Measurements from ENCODE around the gene TRIM63. TPM values are rescaled to one million over a fixed set of nuclear protein-coding genes. Genes with fewer than 3 reads are reported as not detected.

The TRIM63 gene
- total RNA-seq, 1 experiment from 2014 or later: not detected

GRCh38 chr1:26059906-26060305 is 7.5 kb downstream of the TRIM63 start:
- DNase-seq: no peak
- H3K36me3 ChIP-seq (ENCODE audit: insufficient read depth, low read length): no peaks in the 10 kb centered on the region
- H3K4me1 ChIP-seq (ENCODE audit: low read length): no peaks in the 10 kb centered on the region
- H2AFZ ChIP-seq (ENCODE audit: low read length): no peak overlapping the region
- H3K4me3 ChIP-seq (ENCODE audit: low read length): no peak overlapping the region
- H4K20me1 ChIP-seq (ENCODE audit: insufficient read depth, low read depth, low read length): no peaks in the 10 kb centered on the region
- no peaks in the 10 kb centered on the region for H3K9me2 ChIP-seq (replicated peaks; ENCODE audit: insufficient read depth, low read length)
- no peak overlapping the region for H3K27ac ChIP-seq (ENCODE audit: low read length)
- no peaks in the 10 kb centered on the region for H3K27me3 ChIP-seq (ENCODE audit: low read length)
- no peaks in the 10 kb centered on the region for H3K9me3 ChIP-seq (ENCODE audit: low read length)
- H3K4me2 ChIP-seq (ENCODE audit: low read depth, low read length, poor library complexity, severe bottlenecking): no peak overlapping the region
- H3K79me2 ChIP-seq (ENCODE audit: low read length): no peaks in the 10 kb centered on the region
- H3K9ac ChIP-seq (ENCODE audit: low read length): no peak overlapping the region

DNA sequence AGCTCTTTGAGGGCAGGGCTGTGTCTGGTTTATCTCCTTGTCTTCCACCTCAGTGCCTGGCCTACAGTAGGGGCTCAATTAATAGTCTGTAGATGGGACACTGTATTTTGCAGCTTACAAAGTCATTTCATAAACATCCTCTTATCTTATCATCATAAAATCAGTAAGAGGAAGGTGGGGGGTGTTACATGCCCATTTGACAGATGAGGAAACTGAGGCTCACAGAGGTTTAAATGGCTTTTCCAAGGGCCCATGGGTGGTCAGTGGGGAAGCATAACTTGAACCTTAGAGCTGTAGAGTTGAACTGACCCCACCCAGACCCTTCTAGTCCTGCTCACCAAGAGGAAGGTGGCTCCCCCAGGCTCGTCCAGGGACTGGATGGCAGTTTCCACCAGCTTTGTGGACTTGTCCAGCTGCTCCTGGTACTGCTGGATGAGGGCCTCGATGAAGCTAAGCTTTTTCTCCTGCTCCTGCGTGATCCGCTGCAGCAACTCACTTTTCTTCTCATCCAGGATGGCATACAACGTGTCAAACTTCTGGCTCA is 9.3 kb downstream of the TRIM63 start:
- no peaks in the 10 kb centered on the region for H3K36me3 ChIP-seq (ENCODE audit: insufficient read depth, low read length)
- H3K27me3 ChIP-seq (ENCODE audit: low read length): no peaks in the 10 kb centered on the region
- no peak for DNase-seq
- H2AFZ ChIP-seq (ENCODE audit: low read length): no peak overlapping the region
- H4K20me1 ChIP-seq (ENCODE audit: insufficient read depth, low read depth, low read length): no peaks in the 10 kb centered on the region
- H3K9me2 ChIP-seq (replicated peaks; ENCODE audit: insufficient read depth, low read length): no peaks in the 10 kb centered on the region
- no peaks in the 10 kb centered on the region for H3K79me2 ChIP-seq (ENCODE audit: low read length)
- no peaks in the 10 kb centered on the region for H3K9me3 ChIP-seq (ENCODE audit: low read length)
- no peak overlapping the region for H3K4me2 ChIP-seq (ENCODE audit: low read depth, low read length, poor library complexity, severe bottlenecking)
- no peak overlapping the region for H3K9ac ChIP-seq (ENCODE audit: low read length)
- H3K4me3 ChIP-seq (ENCODE audit: low read length): no peak overlapping the region
- H3K4me1 ChIP-seq (ENCODE audit: low read length): no peaks in the 10 kb centered on the region
- no peak overlapping the region for H3K27ac ChIP-seq (ENCODE audit: low read length)

DNA sequence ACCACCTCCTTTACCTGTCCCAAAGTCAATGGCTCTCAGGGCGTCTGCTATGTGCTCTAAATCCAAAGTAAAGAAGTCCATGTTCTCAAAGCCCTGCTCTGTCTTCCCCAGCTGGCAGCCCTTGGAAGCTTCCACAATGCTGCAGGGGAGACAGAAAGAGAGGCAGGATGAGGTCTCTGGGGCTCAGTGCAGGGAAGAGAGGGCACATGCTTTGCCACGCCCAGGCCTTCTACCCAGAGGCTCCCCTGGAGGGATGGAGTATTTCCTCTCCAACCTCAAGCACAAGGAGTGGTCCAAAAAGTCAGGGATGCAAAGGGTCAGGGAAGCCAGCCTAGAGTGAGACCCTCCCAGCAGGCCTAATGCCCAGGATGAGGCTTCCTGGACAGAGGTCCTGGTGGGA is 10.2 kb downstream of the TRIM63 start:
- Histone ChIP-seq H3K4me3 (ENCODE audit: low read length) (no peak overlapping the region), H2AFZ (ENCODE audit: low read length) (no peak overlapping the region), H3K27ac (ENCODE audit: low read length) (no peak overlapping the region), H3K9me2 (replicated peaks; ENCODE audit: insufficient read depth, low read length) (no peaks in the 10 kb centered on the region), H3K36me3 (ENCODE audit: insufficient read depth, low read length) (no peaks in the 10 kb centered on the region), H3K79me2 (ENCODE audit: low read length) (no peaks in the 10 kb centered on the region), H3K4me2 (ENCODE audit: low read depth, low read length, poor library complexity, severe bottlenecking) (no peak overlapping the region), H3K27me3 (ENCODE audit: low read length) (no peaks in the 10 kb centered on the region), H3K4me1 (ENCODE audit: low read length) (no peaks in the 10 kb centered on the region), H3K9ac (ENCODE audit: low read length) (no peak overlapping the region), H4K20me1 (ENCODE audit: insufficient read depth, low read depth, low read length) (no peaks in the 10 kb centered on the region), H3K9me3 (ENCODE audit: low read length) (no peaks in the 10 kb centered on the region)
- DNase-seq: no peak

GRCh38 chr1:26055041-26055440 is 12.4 kb downstream of the TRIM63 start:
- Histone ChIP-seq H3K27me3 (ENCODE audit: low read length) (no peaks in the 10 kb centered on the region), H4K20me1 (ENCODE audit: insufficient read depth, low read depth, low read length) (no peaks in the 10 kb centered on the region), H3K9me3 (ENCODE audit: low read length) (no peaks in the 10 kb centered on the region), H3K79me2 (ENCODE audit: low read length) (no peaks in the 10 kb centered on the region), H3K27ac (ENCODE audit: low read length) (no peak overlapping the region), H3K4me1 (ENCODE audit: low read length) (no peaks in the 10 kb centered on the region), H3K36me3 (ENCODE audit: insufficient read depth, low read length) (no peaks in the 10 kb centered on the region), H2AFZ (ENCODE audit: low read length) (no peak overlapping the region), H3K9me2 (replicated peaks; ENCODE audit: insufficient read depth, low read length) (no peaks in the 10 kb centered on the region), H3K9ac (ENCODE audit: low read length) (no peak overlapping the region), H3K4me3 (ENCODE audit: low read length) (no peak overlapping the region), H3K4me2 (ENCODE audit: low read depth, low read length, poor library complexity, severe bottlenecking) (no peak overlapping the region)
- no peak for DNase-seq

GRCh38 chr1:26053718-26054560 is 13.5 kb downstream of the TRIM63 start:
- H3K9me2 ChIP-seq (replicated peaks; ENCODE audit: insufficient read depth, low read length): no peaks in the 10 kb centered on the region
- no peak overlapping the region for H3K4me2 ChIP-seq (ENCODE audit: low read depth, low read length, poor library complexity, severe bottlenecking)
- H2AFZ ChIP-seq (ENCODE audit: low read length): no peak overlapping the region
- no peaks in the 10 kb centered on the region for H3K27me3 ChIP-seq (ENCODE audit: low read length)
- H3K4me1 ChIP-seq (ENCODE audit: low read length): no peaks in the 10 kb centered on the region
- no peak overlapping the region for H3K27ac ChIP-seq (ENCODE audit: low read length)
- H3K79me2 ChIP-seq (ENCODE audit: low read length): no peaks in the 10 kb centered on the region
- no peak overlapping the region for H3K9ac ChIP-seq (ENCODE audit: low read length)
- H3K4me3 ChIP-seq (ENCODE audit: low read length): no peak overlapping the region
- H3K9me3 ChIP-seq (ENCODE audit: low read length): no peaks in the 10 kb centered on the region
- H4K20me1 ChIP-seq (ENCODE audit: insufficient read depth, low read depth, low read length): no peaks in the 10 kb centered on the region
- H3K36me3 ChIP-seq (ENCODE audit: insufficient read depth, low read length): no peaks in the 10 kb centered on the region
- DNase-seq: no peak

DNA sequence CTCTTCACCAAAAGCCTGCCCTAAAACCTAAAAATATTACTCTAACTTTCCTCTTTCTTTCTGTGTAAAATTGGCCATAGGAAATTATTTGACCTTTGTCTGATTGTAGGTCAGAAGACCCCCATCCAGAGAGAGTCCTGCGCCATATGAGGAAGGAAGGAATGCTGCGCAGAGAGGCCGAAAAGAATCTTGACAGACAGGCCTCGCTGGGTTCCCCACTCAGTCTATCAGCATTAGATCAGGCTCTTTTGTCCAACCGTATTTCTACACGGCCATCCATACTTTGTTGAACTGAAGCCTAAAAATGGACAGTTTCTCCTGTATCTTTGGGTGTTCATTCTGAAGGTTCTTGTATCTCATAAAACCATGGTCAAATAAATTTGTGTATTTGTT is 17.2 kb downstream of the TRIM63 start:
- Histone ChIP-seq H3K27me3 (ENCODE audit: low read length) (no peaks in the 10 kb centered on the region), H3K4me3 (ENCODE audit: low read length) (no peak overlapping the region), H3K9ac (ENCODE audit: low read length) (no peak overlapping the region), H3K4me1 (ENCODE audit: low read length) (no peaks in the 10 kb centered on the region), H4K20me1 (ENCODE audit: insufficient read depth, low read depth, low read length) (no peaks in the 10 kb centered on the region), H3K79me2 (ENCODE audit: low read length) (no peaks in the 10 kb centered on the region), H3K36me3 (ENCODE audit: insufficient read depth, low read length) (no peaks in the 10 kb centered on the region), H3K27ac (ENCODE audit: low read length) (no peak overlapping the region), H3K9me3 (ENCODE audit: low read length) (no peaks in the 10 kb centered on the region), H3K4me2 (ENCODE audit: low read depth, low read length, poor library complexity, severe bottlenecking) (no peak overlapping the region), H3K9me2 (replicated peaks; ENCODE audit: insufficient read depth, low read length) (no peaks in the 10 kb centered on the region), H2AFZ (ENCODE audit: low read length) (no peak overlapping the region)
- DNase-seq: no peak

GRCh38 chr1:26049531-26050247 is 17.7 kb downstream of the TRIM63 start:
- Histone ChIP-seq H3K9me2 (replicated peaks; ENCODE audit: insufficient read depth, low read length) (no peaks in the 10 kb centered on the region), H3K4me2 (ENCODE audit: low read depth, low read length, poor library complexity, severe bottlenecking) (no peak overlapping the region), H4K20me1 (ENCODE audit: insufficient read depth, low read depth, low read length) (no peaks in the 10 kb centered on the region), H3K4me3 (ENCODE audit: low read length) (no peak overlapping the region), H3K4me1 (ENCODE audit: low read length) (no peaks in the 10 kb centered on the region), H3K79me2 (ENCODE audit: low read length) (no peaks in the 10 kb centered on the region), H3K27ac (ENCODE audit: low read length) (no peak overlapping the region), H3K9ac (ENCODE audit: low read length) (no peak overlapping the region), H3K9me3 (ENCODE audit: low read length) (no peaks in the 10 kb centered on the region), H3K27me3 (ENCODE audit: low read length) (no peaks in the 10 kb centered on the region), H2AFZ (ENCODE audit: low read length) (no peak overlapping the region), H3K36me3 (ENCODE audit: insufficient read depth, low read length) (no peaks in the 10 kb centered on the region)
- no peak for DNase-seq

DNA sequence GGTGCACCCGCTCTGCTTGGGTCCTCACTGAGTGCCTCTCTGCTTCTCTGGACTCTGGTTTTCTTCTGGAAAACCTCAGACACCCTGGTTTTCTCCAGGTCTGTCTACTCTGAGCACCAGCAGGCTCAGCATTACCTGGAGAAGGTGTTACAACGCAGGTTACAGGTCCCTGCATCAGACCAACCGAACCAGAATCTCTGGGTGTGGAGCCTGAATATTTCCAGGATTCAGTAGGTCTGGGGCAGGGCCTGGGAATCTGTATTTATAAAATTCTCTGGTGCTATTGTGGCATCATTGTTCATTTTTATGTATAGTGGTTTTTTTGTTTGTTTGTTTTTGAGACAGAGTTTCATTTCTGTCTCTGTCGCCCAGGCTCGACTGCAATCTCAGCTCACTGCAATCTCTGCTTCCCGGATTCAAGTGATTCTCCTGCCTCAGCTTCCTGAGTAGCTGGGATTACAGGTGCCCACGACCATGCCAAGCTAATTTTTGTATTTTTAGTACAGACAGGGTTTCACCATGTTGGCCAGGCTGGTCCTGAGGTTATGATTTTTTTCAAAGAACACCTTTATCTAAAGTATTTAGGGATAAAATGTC is 20.1 kb downstream of the TRIM63 start:
- Histone ChIP-seq H3K36me3 (ENCODE audit: insufficient read depth, low read length) (no peaks in the 10 kb centered on the region), H2AFZ (ENCODE audit: low read length) (no peak overlapping the region), H4K20me1 (ENCODE audit: insufficient read depth, low read depth, low read length) (no peaks in the 10 kb centered on the region), H3K9me2 (replicated peaks; ENCODE audit: insufficient read depth, low read length) (no peaks in the 10 kb centered on the region), H3K4me3 (ENCODE audit: low read length) (no peak overlapping the region), H3K27ac (ENCODE audit: low read length) (no peak overlapping the region), H3K4me2 (ENCODE audit: low read depth, low read length, poor library complexity, severe bottlenecking) (no peak overlapping the region), H3K9ac (ENCODE audit: low read length) (no peak overlapping the region), H3K4me1 (ENCODE audit: low read length) (no peaks in the 10 kb centered on the region), H3K27me3 (ENCODE audit: low read length) (no peaks in the 10 kb centered on the region), H3K79me2 (ENCODE audit: low read length) (no peaks in the 10 kb centered on the region), H3K9me3 (ENCODE audit: low read length) (no peaks in the 10 kb centered on the region)
- DNase-seq: no peak
